ENCODE results near the gene IRS4. TPM values are rescaled to one million over a fixed set of nuclear protein-coding genes. Genes with fewer than 3 reads are reported as not detected.

Gene IRS4
- total RNA-seq, 1 experiment from 2014 or later, result 0.08 TPM

- DNase-seq (ENCODE audit: low read depth, low spot score), result no peak
- in situ Hi-C loops (cut with HindIII; ENCODE audit: low pct_unique_long_range_greater_than_20kb, low sequenced_read_pairs), result no loop called here
Measured at GRCh38 chrX:108696690-108697089, 39.7 kb downstream of the IRS4 start.
